K562 (cell line): Measurements from ENCODE around the gene ARHGDIA. TPM values are rescaled to one million over a fixed set of nuclear protein-coding genes. Genes with fewer than 3 reads are reported as not detected.

ENCODE experiments used
- ETV6 ChIP-seq, 3 experiments: fragments of 150-350 bp in 1 of 3; sonication (generic) in 1 of 3; formaldehyde crosslinking in 1 of 3; IDR thresholded peaks; 2 replicates each; pipeline versions ENCODE4 v1.6.1 to v1.8.0; 2014 to 2022; ENCODE audit warnings: borderline replicate concordance in 2 of 3, low read depth in 2 of 3, antibody characterized with exemption in 1 of 3, low read length in 1 of 3, mild to moderate bottlenecking in 1 of 3, missing genetic modification reagents in 1 of 3
- NFRKB ChIP-seq: fragments of 450-650 bp; IDR thresholded peaks from 2 replicates; pipeline ENCODE4 v1.6.1; 2016; ENCODE audit warnings: low read depth
- ZNF124 ChIP-seq: sonication (generic); formaldehyde crosslinking; IDR thresholded peaks from 2 replicates; pipeline ENCODE4 v1.8.1; 2022; ENCODE audit warnings: missing genetic modification reagents
- ZNF589 ChIP-seq: fragments of 200-800 bp; sonication (Bioruptor generic); IDR thresholded peaks from 2 replicates; pipeline ENCODE4 v1.6.1; 2016; ENCODE audit warnings: low read depth, missing genetic modification characterization, missing compliant biosample characterization
- ZNF780A ChIP-seq: fragments of 250-450 bp; sonication (Bioruptor Pico); IDR thresholded peaks from 2 replicates; pipeline ENCODE4 v1.5.0; 2021; ENCODE audit warnings: mild to moderate bottlenecking
- polyA plus RNA-seq, 8 experiments: library from polyadenylated mRNA; depleted of rRNA in 4 of 8; stranded (reverse) in 5 of 8; unstranded in 3 of 8; fragments of >200 nt; fragmentation: Nextera tagmentation in 2 of 8; fragmentation: Illumina TruSeq in 1 of 8; extraction: Ambion mirVana in 2 of 8; extraction: Trizol in 1 of 8; gene quantifications; 2 replicates each; pipeline versions ENCODE4 v1.2.1 to v1.2.3, GENCODE V29; 2011 to 2014; ENCODE audit warnings: inconsistent platforms in 1 of 8, missing spikeins in 1 of 8
- total RNA-seq, 7 experiments: library from RNA; depleted of rRNA in 6 of 7; stranded (reverse); fragments of >200 nt in 6 of 7; fragmentation: Illumina TruSeq in 2 of 7; extraction: Trizol in 2 of 7; gene quantifications; 2 replicates each; pipeline versions ENCODE4 v1.2.1 to v1.2.3, GENCODE V29; 2011 to 2021; ENCODE audit warnings: low replicate concordance in 1 of 7
- TF ChIP-seq, protein P1 (sequence below): fragments of 250-450 bp; sonication (Bioruptor Pico); IDR thresholded peaks from 2 replicates; pipeline ENCODE4 v1.5.0; 2020; ENCODE audit warnings: mild to moderate bottlenecking
- TF ChIP-seq, protein P2 (sequence below): sonication (generic); formaldehyde crosslinking; IDR thresholded peaks from 2 replicates; pipeline ENCODE4 v1.8.0; 2022; ENCODE audit warnings: mild to moderate bottlenecking, missing genetic modification reagents
- TF ChIP-seq, protein P3 (sequence below): IDR thresholded peaks from 2 replicates; pipeline ENCODE4 v1.6.1; 2012; ENCODE audit warnings: low read depth, low read length, improper control_type of control experiment, borderline replicate concordance
- TF ChIP-seq, protein P4 (sequence below): sonication (generic); formaldehyde crosslinking; IDR thresholded peaks from 2 replicates; pipeline ENCODE4 v1.8.1; 2023; ENCODE audit warnings: mild to moderate bottlenecking, missing genetic modification reagents
- TF ChIP-seq, protein P5 (sequence below), 2 experiments: IDR thresholded peaks; 2 replicates each; pipeline ENCODE4 v1.6.1; 2011; ENCODE audit warnings: borderline replicate concordance in 1 of 2, control low read depth in 1 of 2, low read depth in 1 of 2, low read length in 1 of 2, mild to moderate bottlenecking in 1 of 2, mixed read lengths in 1 of 2, moderate library complexity in 1 of 2; ENCODE audit not compliant: insufficient read depth in 1 of 2, insufficient read length in 1 of 2, poor library complexity in 1 of 2, severe bottlenecking in 1 of 2; ENCODE audit errors: extremely low read depth in 1 of 2

Gene ARHGDIA
- total and polyA plus RNA-seq, 9 of the 15 experiments (the other 6 are each of a cell fraction or from before 2014, with no cell fraction given), result 9.6 to 340 (median 97.6) TPM

DNA sequence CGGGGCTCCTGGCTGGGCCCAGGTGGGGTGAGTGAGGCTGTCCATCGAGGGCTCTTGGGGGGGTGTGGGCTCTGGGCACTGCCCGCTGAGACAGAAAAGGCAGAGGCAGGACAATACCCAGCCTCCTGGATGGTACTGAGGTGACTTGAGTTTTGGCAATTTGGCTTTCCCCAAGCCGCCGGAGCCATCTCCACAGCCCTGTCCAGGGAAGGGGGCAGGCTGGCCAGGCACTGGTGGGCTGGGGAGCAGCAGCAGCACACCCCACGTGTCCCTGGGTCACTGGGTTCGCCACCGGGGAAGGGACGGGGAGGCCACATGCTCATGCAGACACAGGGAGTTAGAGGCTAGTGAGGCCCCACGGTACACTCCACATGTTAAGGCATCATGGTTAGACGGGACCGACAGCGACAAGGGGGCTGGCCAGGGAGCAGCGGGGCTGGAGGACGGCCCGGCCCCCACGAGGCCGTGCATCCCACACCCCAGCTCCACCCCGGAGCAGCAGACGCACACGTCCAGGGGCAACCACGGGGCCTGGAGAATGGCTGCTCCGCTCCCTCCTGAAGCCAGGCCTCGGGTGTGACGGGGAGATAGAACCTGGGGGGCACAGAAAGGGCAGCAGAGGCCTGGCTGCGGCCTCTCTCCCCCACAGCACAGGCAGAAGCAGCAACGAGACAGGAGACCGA, 3.0 kb downstream of the ARHGDIA start (continued):
- TF ChIP-seq ETV6 (IDR thresholded peaks at IDR 0.05; ENCODE audit: borderline replicate concordance in 1 of 2, low read depth in 2 of 2, low read length in 1 of 2) (no peak), ETV6 (CRISPR knock-in tag; IDR thresholded peaks at IDR 0.05; ENCODE audit: borderline replicate concordance) (no peak), ZNF780A (CRISPR knock-in tag) (0 out of 2 replicates have a peak, but pooled peaks have one; percentile 75), ZNF589 (CRISPR knock-in tag) (no peak), NFRKB (no peak), ZNF124 (CRISPR knock-in tag) (no peak)
- TF ChIP-seq, protein P1, sequence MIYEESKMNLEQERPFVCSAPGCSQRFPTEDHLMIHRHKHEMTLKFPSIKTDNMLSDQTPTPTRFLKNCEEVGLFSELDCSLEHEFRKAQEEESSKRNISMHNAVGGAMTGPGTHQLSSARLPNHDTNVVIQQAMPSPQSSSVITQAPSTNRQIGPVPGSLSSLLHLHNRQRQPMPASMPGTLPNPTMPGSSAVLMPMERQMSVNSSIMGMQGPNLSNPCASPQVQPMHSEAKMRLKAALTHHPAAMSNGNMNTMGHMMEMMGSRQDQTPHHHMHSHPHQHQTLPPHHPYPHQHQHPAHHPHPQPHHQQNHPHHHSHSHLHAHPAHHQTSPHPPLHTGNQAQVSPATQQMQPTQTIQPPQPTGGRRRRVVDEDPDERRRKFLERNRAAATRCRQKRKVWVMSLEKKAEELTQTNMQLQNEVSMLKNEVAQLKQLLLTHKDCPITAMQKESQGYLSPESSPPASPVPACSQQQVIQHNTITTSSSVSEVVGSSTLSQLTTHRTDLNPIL (CRISPR knock-in tag), result no peak
- TF ChIP-seq, protein P2, sequence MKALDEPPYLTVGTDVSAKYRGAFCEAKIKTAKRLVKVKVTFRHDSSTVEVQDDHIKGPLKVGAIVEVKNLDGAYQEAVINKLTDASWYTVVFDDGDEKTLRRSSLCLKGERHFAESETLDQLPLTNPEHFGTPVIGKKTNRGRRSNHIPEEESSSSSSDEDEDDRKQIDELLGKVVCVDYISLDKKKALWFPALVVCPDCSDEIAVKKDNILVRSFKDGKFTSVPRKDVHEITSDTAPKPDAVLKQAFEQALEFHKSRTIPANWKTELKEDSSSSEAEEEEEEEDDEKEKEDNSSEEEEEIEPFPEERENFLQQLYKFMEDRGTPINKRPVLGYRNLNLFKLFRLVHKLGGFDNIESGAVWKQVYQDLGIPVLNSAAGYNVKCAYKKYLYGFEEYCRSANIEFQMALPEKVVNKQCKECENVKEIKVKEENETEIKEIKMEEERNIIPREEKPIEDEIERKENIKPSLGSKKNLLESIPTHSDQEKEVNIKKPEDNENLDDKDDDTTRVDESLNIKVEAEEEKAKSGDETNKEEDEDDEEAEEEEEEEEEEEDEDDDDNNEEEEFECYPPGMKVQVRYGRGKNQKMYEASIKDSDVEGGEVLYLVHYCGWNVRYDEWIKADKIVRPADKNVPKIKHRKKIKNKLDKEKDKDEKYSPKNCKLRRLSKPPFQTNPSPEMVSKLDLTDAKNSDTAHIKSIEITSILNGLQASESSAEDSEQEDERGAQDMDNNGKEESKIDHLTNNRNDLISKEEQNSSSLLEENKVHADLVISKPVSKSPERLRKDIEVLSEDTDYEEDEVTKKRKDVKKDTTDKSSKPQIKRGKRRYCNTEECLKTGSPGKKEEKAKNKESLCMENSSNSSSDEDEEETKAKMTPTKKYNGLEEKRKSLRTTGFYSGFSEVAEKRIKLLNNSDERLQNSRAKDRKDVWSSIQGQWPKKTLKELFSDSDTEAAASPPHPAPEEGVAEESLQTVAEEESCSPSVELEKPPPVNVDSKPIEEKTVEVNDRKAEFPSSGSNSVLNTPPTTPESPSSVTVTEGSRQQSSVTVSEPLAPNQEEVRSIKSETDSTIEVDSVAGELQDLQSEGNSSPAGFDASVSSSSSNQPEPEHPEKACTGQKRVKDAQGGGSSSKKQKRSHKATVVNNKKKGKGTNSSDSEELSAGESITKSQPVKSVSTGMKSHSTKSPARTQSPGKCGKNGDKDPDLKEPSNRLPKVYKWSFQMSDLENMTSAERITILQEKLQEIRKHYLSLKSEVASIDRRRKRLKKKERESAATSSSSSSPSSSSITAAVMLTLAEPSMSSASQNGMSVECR (CRISPR knock-in tag), result peak; percentile 87
- TF ChIP-seq, protein P3, sequence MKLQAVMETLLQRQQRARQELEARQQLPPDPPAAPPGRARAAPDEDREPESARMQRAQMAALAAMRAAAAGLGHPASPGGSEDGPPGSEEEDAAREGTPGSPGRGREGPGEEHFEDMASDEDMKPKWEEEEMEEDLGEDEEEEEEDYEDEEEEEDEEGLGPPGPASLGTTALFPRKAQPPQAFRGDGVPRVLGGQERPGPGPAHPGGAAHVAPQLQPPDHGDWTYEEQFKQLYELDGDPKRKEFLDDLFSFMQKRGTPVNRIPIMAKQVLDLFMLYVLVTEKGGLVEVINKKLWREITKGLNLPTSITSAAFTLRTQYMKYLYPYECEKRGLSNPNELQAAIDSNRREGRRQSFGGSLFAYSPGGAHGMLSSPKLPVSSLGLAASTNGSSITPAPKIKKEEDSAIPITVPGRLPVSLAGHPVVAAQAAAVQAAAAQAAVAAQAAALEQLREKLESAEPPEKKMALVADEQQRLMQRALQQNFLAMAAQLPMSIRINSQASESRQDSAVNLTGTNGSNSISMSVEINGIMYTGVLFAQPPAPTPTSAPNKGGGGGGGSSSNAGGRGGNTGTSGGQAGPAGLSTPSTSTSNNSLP, result no peak
- TF ChIP-seq, protein P4, sequence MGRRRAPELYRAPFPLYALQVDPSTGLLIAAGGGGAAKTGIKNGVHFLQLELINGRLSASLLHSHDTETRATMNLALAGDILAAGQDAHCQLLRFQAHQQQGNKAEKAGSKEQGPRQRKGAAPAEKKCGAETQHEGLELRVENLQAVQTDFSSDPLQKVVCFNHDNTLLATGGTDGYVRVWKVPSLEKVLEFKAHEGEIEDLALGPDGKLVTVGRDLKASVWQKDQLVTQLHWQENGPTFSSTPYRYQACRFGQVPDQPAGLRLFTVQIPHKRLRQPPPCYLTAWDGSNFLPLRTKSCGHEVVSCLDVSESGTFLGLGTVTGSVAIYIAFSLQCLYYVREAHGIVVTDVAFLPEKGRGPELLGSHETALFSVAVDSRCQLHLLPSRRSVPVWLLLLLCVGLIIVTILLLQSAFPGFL (CRISPR knock-in tag), result no peak
- TF ChIP-seq, protein P5, sequence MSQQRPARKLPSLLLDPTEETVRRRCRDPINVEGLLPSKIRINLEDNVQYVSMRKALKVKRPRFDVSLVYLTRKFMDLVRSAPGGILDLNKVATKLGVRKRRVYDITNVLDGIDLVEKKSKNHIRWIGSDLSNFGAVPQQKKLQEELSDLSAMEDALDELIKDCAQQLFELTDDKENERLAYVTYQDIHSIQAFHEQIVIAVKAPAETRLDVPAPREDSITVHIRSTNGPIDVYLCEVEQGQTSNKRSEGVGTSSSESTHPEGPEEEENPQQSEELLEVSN (IDR thresholded peaks at IDR 0.05; ENCODE audit: borderline replicate concordance in 1 of 2, extremely low read depth in 1 of 2, insufficient read depth in 1 of 2, insufficient read length in 1 of 2, low read depth in 1 of 2, low read length in 1 of 2, poor library complexity in 1 of 2, severe bottlenecking in 1 of 2), result peak; percentile 15 to 45
